GM19324 (cell line): ENCODE results near the gene PRPF40A.

Source experiments
- ATAC-seq: cut with Tn5 transposase; IDR thresholded peaks from one replicate; pipeline ENCODE4 v1.9.1; 2021; ENCODE audit warnings: mild to moderate bottlenecking, moderate library complexity; ENCODE audit not compliant: unreplicated experiment, low FRiP score

PRPF40A gene

GRCh38 chr2:152655880-152656279, 61.4 kb downstream of the PRPF40A start:
- no peak for ATAC-seq

DNA sequence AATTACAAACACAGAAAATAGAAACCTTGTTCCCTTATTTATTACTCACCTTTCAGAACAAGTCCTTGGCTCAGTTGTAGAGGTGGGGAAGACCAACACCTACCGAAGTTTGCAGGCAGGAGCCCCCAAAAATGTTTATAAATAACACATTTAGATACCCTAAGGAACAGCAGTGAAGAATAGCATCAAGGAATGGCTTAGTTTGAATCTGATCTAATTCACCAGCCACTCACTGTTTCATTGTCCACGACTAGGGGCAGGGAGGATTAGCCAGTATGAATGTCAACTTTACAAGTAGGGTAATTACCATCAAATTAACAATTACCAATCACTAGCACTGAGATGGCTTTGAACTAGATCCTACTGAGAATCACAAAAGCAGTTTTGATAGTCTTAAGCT, 65.4 kb downstream of the PRPF40A start:
- ATAC-seq: no peak

DNA sequence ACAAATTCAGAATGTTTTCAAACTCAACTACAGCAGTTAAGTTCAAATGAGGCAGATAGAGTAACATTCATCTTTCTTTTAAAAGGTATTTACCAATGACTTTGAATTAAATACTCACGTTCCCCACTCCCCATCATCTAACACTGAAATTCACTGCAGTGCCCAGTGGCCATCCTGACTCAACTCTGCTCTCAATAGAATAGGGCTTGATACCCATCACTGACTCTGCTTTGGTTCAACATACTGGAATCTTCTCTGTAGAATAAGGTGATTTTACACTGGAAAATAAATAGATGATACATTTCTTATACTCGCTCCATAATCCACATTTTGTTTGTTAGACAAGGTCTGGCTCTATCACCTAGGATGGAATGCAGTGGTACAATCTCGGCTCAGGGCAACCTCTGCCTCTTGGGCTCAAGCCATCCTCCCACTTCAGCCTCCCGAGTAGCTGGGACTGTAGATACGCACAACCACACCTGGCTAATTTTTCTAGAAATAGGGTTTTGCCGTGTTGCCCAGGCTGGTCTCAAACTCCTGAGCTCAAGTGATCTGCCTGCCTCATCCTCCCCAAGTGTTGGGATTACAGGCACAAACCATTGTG, 66.4 kb downstream of the PRPF40A start:
- ATAC-seq: no peak

- no peak for ATAC-seq
These were observed 67.3 kb downstream of the PRPF40A start for GRCh38 chr2:152649997-152650396.

DNA sequence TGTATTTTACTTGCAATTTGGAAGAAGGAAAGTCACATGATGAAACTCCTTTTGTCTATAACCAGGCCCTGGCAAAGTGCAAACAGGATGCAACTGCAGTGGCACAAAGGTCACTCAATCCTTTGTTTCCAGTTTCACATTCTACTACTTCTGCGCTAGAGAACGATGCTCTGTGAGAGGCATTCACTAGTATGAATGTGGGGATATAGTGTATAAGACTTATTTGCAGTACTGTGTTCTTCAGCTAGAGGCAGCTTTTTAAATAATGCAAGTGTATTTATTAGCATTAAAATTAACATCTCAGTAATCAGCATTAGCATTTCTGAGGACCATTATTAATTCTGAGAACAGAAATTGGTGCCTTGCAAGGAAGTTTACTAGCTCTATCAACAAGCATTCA, 68.9 kb downstream of the PRPF40A start:
- ATAC-seq: no peak

DNA sequence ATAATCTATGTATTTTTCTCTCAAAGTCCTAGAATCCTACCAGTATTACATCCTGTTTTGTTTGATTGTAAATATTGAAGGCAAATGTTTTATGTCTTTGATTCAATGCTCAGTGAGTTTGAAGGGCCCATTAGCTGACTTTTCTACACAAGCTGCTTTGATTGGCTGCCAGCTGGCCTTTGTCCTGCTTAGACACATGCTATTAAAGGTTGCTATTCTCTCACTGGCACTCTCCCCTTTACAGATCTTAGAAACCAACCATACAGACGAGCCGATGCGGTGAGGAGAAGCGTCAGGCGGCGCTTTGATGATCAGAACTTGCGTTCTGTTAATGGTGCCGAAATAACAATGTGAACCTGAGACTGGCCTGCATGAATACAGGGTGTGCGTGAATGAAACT, 69.7 kb downstream of the PRPF40A start:
- ATAC-seq: no peak

DNA sequence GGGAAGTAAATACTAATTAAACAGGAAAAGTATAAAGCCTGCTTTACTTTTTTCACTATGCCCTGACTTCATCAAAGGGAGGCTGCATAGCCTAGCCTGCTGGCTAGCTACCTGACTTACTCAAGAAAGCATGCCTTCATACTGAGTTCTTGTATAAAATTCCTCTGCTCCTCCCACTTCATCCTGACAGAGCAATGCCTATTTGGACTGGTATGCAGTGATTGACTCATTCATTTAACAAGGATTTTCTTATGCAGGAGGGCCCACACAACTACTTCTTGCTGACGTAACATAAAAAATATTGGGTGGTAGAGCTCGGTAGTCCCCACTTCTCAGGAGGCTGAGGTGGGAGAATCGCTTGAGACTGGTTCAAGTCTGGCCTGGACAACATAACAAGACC, 70.5 kb downstream of the PRPF40A start:
- no peak for ATAC-seq

DNA sequence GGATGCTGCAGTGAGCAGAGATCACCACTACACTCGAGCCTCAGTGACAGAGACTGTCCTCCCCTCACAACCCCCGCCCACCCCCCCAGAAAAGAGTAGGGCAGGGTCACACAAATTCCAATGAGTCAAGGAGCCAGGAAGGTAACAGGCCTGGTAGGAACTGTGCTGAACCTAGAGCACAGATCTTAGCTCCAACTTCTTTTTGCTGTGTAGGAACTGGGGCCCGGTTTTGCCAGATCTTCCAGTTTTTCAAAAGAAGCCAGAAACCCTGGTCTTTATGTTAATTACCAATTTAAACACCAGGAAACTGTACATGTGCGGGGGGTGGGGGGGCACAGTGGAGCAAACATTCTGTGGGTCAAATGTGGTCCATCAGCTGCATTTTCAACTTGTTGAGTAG, 71.0 kb downstream of the PRPF40A start:
- no peak for ATAC-seq

- ATAC-seq: no peak
These were observed 72.9 kb downstream of the PRPF40A start for GRCh38 chr2:152644189-152644873.

GRCh38 chr2:152638590-152638989, 78.7 kb downstream of the PRPF40A start:
- ATAC-seq: no peak

DNA sequence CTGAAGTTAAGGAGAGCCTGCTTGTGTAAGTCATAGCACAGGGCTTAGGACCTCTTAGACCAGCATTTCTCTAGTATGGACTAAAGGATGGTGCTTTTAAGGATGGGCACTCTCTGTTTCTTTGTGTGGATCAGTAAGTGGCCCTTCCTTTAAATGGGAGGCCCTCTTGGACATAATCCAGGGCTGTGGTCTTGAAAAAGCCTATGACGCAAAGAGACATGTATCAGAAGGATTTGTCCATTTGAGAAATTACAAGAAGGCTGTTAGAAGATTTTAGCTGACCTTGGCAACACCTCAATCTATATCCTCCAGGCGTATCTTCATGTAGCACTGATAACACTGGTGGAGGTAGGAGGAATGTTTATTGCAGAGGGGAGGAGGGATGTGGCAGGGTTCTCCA, 79.2 kb downstream of the PRPF40A start:
- ATAC-seq: no peak

GRCh38 chr2:152637251-152637650, 80.0 kb downstream of the PRPF40A start:
- ATAC-seq: no peak

- no peak for ATAC-seq
These were observed 81.5 kb downstream of the PRPF40A start for GRCh38 chr2:152635635-152636298.

DNA sequence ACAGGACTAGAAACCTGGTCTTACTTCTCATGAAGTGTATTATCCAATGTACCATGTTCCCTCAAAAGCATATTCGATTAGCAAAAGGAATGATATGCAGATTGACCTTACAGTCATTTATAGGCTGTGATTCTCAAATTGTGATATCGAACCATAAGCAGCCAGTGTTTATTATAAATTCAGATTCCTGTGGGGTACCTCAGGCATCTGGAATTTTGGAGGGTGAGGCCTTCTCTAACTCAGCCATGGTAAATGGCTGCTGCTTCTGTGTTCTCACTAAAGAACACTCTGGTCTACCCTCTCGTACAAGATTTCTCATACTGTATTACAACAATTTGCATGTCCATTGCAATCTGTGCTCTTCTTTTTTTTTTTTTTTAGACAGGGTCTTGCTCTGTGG, 84.5 kb downstream of the PRPF40A start:
- ATAC-seq: no peak

GRCh38 chr2:152630466-152630865, 86.8 kb downstream of the PRPF40A start:
- ATAC-seq: no peak

DNA sequence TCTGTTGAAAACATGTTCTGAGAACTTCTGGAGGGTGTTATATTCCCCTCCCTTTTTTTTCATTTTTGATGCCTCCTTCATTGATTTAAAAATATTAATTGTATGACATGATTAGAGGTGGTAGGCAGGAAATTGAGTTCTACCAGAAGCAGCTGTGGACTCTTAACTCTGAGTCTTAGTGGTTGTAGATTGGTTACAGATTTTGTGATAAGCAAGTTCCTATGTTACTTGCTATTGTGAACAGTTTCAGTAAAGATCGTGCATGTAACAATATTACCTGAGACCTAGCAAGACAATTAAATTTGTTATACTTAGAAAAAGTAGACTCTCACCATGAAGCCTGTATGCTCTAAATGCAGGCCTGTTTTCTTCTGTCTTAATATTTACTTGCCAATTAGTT, 88.1 kb downstream of the PRPF40A start:
- ATAC-seq: no peak

GRCh38 chr2:152627351-152627957, 89.8 kb downstream of the PRPF40A start:
- ATAC-seq: no peak

DNA sequence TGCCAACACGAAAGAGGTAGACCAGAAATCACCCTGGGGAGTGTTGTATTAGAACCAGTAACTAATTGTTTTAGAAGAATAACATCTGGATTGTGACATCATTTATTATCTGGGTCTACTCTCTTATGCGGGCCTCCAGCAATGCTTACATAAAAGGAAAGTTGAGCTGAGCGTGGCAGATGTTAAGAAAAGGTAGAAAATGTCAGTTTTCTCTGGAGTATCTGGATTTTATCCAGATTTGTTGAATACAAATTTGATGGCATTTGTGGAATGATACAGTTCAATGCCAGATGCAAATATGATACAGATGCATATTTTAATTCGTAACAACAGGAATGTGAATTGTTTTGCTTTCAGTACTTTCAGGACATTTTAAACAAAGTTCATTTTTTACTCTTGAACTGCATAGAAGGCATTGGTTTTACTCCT, 90.3 kb downstream of the PRPF40A start:
- ATAC-seq: no peak

- no peak for ATAC-seq
These were observed 92.5 kb downstream of the PRPF40A start for GRCh38 chr2:152624805-152625204.

GRCh38 chr2:152623775-152624174, 93.5 kb downstream of the PRPF40A start:
- no peak for ATAC-seq

DNA sequence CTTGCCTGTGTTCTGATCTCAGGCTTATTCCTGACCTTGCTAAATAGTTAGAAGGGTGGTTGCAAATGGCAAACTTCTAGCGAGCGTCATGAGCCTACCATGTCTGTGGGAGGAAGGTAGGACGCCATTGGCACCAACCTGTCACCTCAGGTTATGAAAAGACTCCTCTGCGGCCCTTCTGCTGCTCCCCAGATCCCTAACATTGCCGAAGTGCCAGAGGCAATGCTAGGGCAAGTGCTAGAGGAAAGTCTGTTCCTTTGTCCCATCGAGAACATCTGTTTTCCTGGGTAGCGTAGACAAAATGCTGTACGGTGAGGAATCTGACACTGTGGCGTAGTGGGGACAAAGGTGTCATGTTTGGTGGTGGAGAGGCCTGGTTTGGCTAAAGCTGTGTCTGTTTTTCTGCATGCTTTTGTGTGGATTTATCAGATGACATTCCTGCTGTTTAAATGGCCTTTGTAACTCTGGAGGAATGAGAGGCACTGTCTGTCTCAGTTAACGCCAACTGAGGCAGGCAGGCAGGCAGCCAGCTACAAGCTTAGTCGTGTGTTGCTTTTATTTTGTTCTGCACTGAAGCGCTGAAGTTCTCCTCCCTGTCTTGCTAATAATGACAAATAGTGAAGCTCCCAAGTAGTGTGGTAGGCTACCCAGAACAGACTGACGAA, 94.1 kb downstream of the PRPF40A start:
- no peak for ATAC-seq
